Measurements from ENCODE around the gene CDK8. TPM values are rescaled to one million over a fixed set of nuclear protein-coding genes. Genes with fewer than 3 reads are reported as not detected.

CDK8 gene

DNA sequence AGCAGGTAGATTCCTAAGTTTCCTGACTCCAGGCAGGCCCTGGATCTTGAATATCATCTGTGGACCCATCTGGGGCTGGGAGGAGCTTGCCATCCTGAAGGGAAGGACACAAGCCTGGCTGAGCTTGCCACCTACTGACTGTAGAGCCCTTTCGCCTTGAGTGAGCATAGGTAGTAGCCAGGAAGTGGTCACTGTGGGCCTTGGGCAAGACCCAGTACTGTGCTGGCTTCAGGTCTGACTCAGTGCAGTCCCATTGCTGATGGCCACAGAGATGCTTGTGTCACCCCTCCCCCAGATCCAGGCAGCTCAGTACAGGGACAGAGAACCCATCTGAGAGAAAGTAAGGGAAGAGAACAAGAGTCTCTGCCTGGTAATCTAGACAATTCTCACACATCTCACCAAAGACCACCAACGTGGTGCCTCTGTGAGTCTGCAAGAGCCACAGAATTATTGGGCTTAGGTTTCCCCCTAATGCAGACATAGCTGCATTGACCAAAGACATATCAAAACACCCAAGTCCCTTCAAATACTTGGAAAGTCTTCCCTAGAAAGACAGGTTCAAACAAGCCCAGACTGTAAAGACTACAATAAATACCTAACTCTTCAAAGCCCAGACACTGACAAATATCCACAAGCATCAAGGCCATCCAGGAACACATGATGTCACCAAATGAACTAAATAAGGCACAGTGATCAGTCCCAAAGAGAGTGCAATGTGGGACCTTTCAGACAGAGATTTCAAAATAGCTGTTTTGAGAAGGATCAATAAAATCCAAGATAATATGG lies 195.3 kb downstream of the CDK8 start:
- Histone ChIP-seq H3K27ac (ENCODE audit: low read length, poor library complexity, severe bottlenecking) (no peak overlapping the region), H2BK120ac (ENCODE audit: low read depth, low read length) (no peak overlapping the region), H2BK15ac (ENCODE audit: low read depth, poor library complexity, severe bottlenecking) (no peak overlapping the region), H3K14ac (ENCODE audit: low read length in 2 of 2) (no peak overlapping the region), H4K91ac (ENCODE audit: low read length) (no peak overlapping the region), H3K9me3 (ENCODE audit: control insufficient read depth, low read length) (no peaks in the 10 kb centered on the region), H4K8ac (ENCODE audit: low read length) (no peak overlapping the region), H3K27me3 (ENCODE audit: control insufficient read depth in 1 of 2, insufficient read depth in 1 of 2, low read length in 2 of 2) (peaks cover 0 to 6% of the 10 kb centered on the region in 2 experiments), H3K4me1 (ENCODE audit: control insufficient read depth, insufficient read depth, low read depth, low read length) (no peaks in the 10 kb centered on the region), H3K4me3 (ENCODE audit: insufficient read depth in 1 of 2, low read depth in 1 of 2, low read length in 2 of 2) (no peak overlapping the region), H3K4ac (ENCODE audit: low read depth in 1 of 2, low read length in 2 of 2) (no peak overlapping the region), H3K9ac (ENCODE audit: low read length) (no peak overlapping the region), H3K4me2 (ENCODE audit: low read length, poor library complexity, severe bottlenecking) (no peak overlapping the region), H2BK5ac (ENCODE audit: low read depth, low read length, poor library complexity, severe bottlenecking) (no peak overlapping the region), H3K79me1 (replicated peaks; ENCODE audit: low read length, poor library complexity, severe bottlenecking) (no peaks in the 10 kb centered on the region), H3K23ac (ENCODE audit: low read length in 2 of 2) (no peak overlapping the region), H2AK5ac (ENCODE audit: low read length, severe bottlenecking) (no peak overlapping the region), H3K18ac (ENCODE audit: low read depth in 1 of 2, low read length in 2 of 2) (no peak overlapping the region), H2AFZ (ENCODE audit: low read depth, low read length) (no peak overlapping the region), H3K36me3 (ENCODE audit: control insufficient read depth in 1 of 2, insufficient read depth in 2 of 2, low read depth in 1 of 2, low read length in 2 of 2) (no peaks in the 10 kb centered on the region), H2BK12ac (ENCODE audit: low read length in 2 of 2) (no peak overlapping the region)
- WGBS, result 72% methylated on average over 2 of the region's 2 CpGs
- no peak for DNase-seq

Small RNA genes lying within 50 kb of the gene (small RNA-seq; reads per million reads assigned to genes)
- gene RF02271 (ENCODE audit: low read depth), result not detected

Measured in mesenchymal stem cell (in vitro differentiated cells and primary cell).